SK-N-SH treated with all-trans-retinoic acid at 6 μM for 48 hours (cell line): ENCODE results near the gene BRINP1.

Experiments used
- ARNTL ChIP-seq: fragments of 450-650 bp; formaldehyde crosslinking; IDR thresholded peaks from 2 replicates; pipeline ENCODE4 v1.5.0; 2020; ENCODE audit warnings: low read depth, mild to moderate bottlenecking, moderate library complexity, borderline replicate concordance
- CREB5 ChIP-seq: fragments of 250-450 bp; sonication (Bioruptor Pico); IDR thresholded peaks from 2 replicates; pipeline ENCODE4 v1.5.1; 2020; ENCODE audit warnings: low read depth, mild to moderate bottlenecking, moderate library complexity
- CSDC2 ChIP-seq: fragments of 250-450 bp; sonication (Bioruptor Pico); IDR thresholded peaks from 2 replicates; pipeline ENCODE4 v1.5.0; 2020; ENCODE audit warnings: mild to moderate bottlenecking, moderate library complexity
- CSRNP3 ChIP-seq: fragments of 250-450 bp; sonication (Bioruptor Pico); IDR thresholded peaks from 2 replicates; pipeline ENCODE4 v1.5.1; 2021; ENCODE audit warnings: mild to moderate bottlenecking, moderate library complexity
- ESRRG ChIP-seq: fragments of 250-450 bp; sonication (Bioruptor Pico); IDR thresholded peaks from 2 replicates; pipeline ENCODE4 v1.6.1; 2021; ENCODE audit warnings: mild to moderate bottlenecking
- ISL1 ChIP-seq: fragments of 250-450 bp; sonication (Bioruptor Pico); IDR thresholded peaks from 2 replicates; pipeline ENCODE4 v2.1.2; 2022; ENCODE audit warnings: mild to moderate bottlenecking, moderate library complexity
- PATZ1 ChIP-seq: fragments of 250-450 bp; sonication (Bioruptor Pico); IDR thresholded peaks from 2 replicates; pipeline ENCODE4 v1.8.0; 2020; ENCODE audit warnings: mild to moderate bottlenecking, moderate library complexity, borderline replicate concordance
- RARB ChIP-seq: fragments of 250-450 bp; sonication (Bioruptor Pico); IDR thresholded peaks from 2 replicates; pipeline ENCODE4 v1.8.0; 2021; ENCODE audit warnings: mild to moderate bottlenecking, moderate library complexity
- TCF4 ChIP-seq: fragments of 250-450 bp; sonication (Bioruptor Pico); IDR thresholded peaks from 2 replicates; pipeline ENCODE4 v1.8.0; 2021; ENCODE audit warnings: mild to moderate bottlenecking, moderate library complexity, borderline replicate concordance
- TOX ChIP-seq: fragments of 250-450 bp; sonication (Bioruptor Pico); IDR thresholded peaks from 2 replicates; pipeline ENCODE4 v1.8.0; 2021; ENCODE audit warnings: mild to moderate bottlenecking, moderate library complexity, borderline replicate concordance
- TSHZ2 ChIP-seq: fragments of 250-450 bp; sonication (Bioruptor Pico); IDR thresholded peaks from 2 replicates; pipeline ENCODE4 v1.5.0; 2020; ENCODE audit warnings: mild to moderate bottlenecking, moderate library complexity
- ZC3H10 ChIP-seq: fragments of 250-450 bp; sonication (Bioruptor Pico); IDR thresholded peaks from 2 replicates; pipeline ENCODE4 v1.5.1; 2021; ENCODE audit warnings: mild to moderate bottlenecking, moderate library complexity
- ZFP30 ChIP-seq: fragments of 450-650 bp; formaldehyde crosslinking; IDR thresholded peaks from 2 replicates; pipeline ENCODE4 v1.5.0; 2022; ENCODE audit warnings: mild to moderate bottlenecking, moderate library complexity
- ZNF8 ChIP-seq: fragments of 450-650 bp; formaldehyde crosslinking; IDR thresholded peaks from 2 replicates; pipeline ENCODE4 v1.5.0; 2020; ENCODE audit warnings: mild to moderate bottlenecking, moderate library complexity

GRCh38 chr9:119298076-119298853, 71.0 kb downstream of the BRINP1 start:
- TF ChIP-seq ARNTL (CRISPR knock-in tag) (no peak), RARB (no peak), ZC3H10 (CRISPR knock-in tag) (no peak), TOX (CRISPR knock-in tag) (no peak), TSHZ2 (CRISPR knock-in tag) (no peak), CSRNP3 (CRISPR knock-in tag) (no peak), ISL1 (CRISPR knock-in tag) (no peak), CSDC2 (no peak), ZNF8 (CRISPR knock-in tag) (no peak), TCF4 (CRISPR knock-in tag) (no peak), PATZ1 (no peak), ESRRG (CRISPR knock-in tag) (no peak), CREB5 (CRISPR knock-in tag) (no peak), ZFP30 (CRISPR knock-in tag) (no peak)
